ENCODE data around the gene PDE11A.
"Not testable (repeated sequence)": the region's sequence is repeated elsewhere in the genome, so short reads cannot be mapped to it uniquely, and the experiment has no call there.

PDE11A gene

GRCh38 chr2:178072383-178073301, at the start of gene PDE11A:
Gene PDE11A (minus strand): TSS chr2:178072777. CDS start chr2:178072437, 340 bp downstream.
- peak; percentile 16 to 35 for DNase-seq (ENCODE audit: low read depth in 2 of 2)

GRCh38 chr2:178119179-178119922, 46.8 kb upstream of the PDE11A start:
- no peak for DNase-seq (ENCODE audit: low read depth in 2 of 2)

- DNase-seq (ENCODE audit: low read depth in 2 of 2): no peak
Observed at GRCh38 chr2:178117725-178118124, 45.1 kb upstream of the PDE11A start.

- DNase-seq (ENCODE audit: low read depth in 2 of 2): no peak
Observed at GRCh38 chr2:178115271-178115670, 42.7 kb upstream of the PDE11A start.

GRCh38 chr2:178114462-178114861, 41.9 kb upstream of the PDE11A start:
- DNase-seq (ENCODE audit: low read depth in 2 of 2): no peak

GRCh38 chr2:178112202-178113152, 39.9 kb upstream of the PDE11A start, which contains the start of gene RBM45:
Gene RBM45 (plus strand): TSS chr2:178112437. CDS start chr2:178112547, 110 bp downstream.
- peak; percentile 79 to 81 for DNase-seq (ENCODE audit: low read depth in 2 of 2)

- no peak for DNase-seq (ENCODE audit: low read depth in 2 of 2)
Observed at GRCh38 chr2:178111743-178112142, 39.2 kb upstream of the PDE11A start.

GRCh38 chr2:178110681-178111080, 38.1 kb upstream of the PDE11A start:
- DNase-seq (ENCODE audit: low read depth in 2 of 2): no peak

- no peak for DNase-seq (ENCODE audit: low read depth in 2 of 2)
Observed at GRCh38 chr2:178109813-178110212, 37.2 kb upstream of the PDE11A start.

- no peak for DNase-seq (ENCODE audit: low read depth in 2 of 2)
Observed at GRCh38 chr2:178108176-178108575, 35.6 kb upstream of the PDE11A start.

- DNase-seq (ENCODE audit: low read depth in 2 of 2): no peak
Observed at GRCh38 chr2:178106053-178106452, 33.5 kb upstream of the PDE11A start.

- no peak for DNase-seq (ENCODE audit: low read depth in 2 of 2)
Observed at GRCh38 chr2:178105566-178105965, 33.0 kb upstream of the PDE11A start.

GRCh38 chr2:178101321-178102079, 28.9 kb upstream of the PDE11A start:
- no peak for DNase-seq (ENCODE audit: low read depth in 2 of 2)

- DNase-seq (ENCODE audit: low read depth in 2 of 2): no peak
Observed at GRCh38 chr2:178093471-178093870, 20.9 kb upstream of the PDE11A start.

- DNase-seq (ENCODE audit: low read depth in 2 of 2): no peak
Observed at GRCh38 chr2:178088774-178089270, 16.2 kb upstream of the PDE11A start.

GRCh38 chr2:178084273-178084672, 11.7 kb upstream of the PDE11A start:
- no peak for DNase-seq (ENCODE audit: low read depth in 2 of 2)

GRCh38 chr2:178082408-178083045, 9.9 kb upstream of the PDE11A start:
- DNase-seq (ENCODE audit: low read depth in 2 of 2): no peak

GRCh38 chr2:178079279-178079678, 6.7 kb upstream of the PDE11A start:
- not testable (repeated sequence) for DNase-seq (ENCODE audit: low read depth in 2 of 2)

- DNase-seq (ENCODE audit: low read depth in 2 of 2): no peak
Observed at GRCh38 chr2:178076130-178076529, 3.6 kb upstream of the PDE11A start.

GRCh38 chr2:178075006-178075326, 2.4 kb upstream of the PDE11A start:
- no peak for DNase-seq (ENCODE audit: low read depth in 2 of 2)

Data from stimulated activated CD8-positive, alpha-beta memory T cell treated with anti-CD3 and anti-CD28 coated beads, Interleukin-15, amount 100 ng/mL, for 48 hours (primary cell).